Measurements from ENCODE around the gene THBS2.

- TF ChIP-seq CTCF (conservative IDR thresholded peaks at IDR 0.05 in 1 of 2, IDR thresholded peaks at IDR 0.05 in 1 of 2; ENCODE audit: extremely low read depth in 1 of 2, insufficient read depth in 1 of 2, low read depth in 1 of 2, low read length in 2 of 2) (no peak), EZH2 (IDR thresholded peaks at IDR 0.05; ENCODE audit: borderline replicate concordance, low read length) (no peak)
These were observed 30.3 kb upstream of the THBS2 start for GRCh38 chr6:169283924-169284323.

Data from mammary epithelial cell (primary cell).